Stimulated activated CD8-positive, alpha-beta memory T cell treated with anti-CD3 and anti-CD28 coated beads, Interleukin-15, amount 100 ng/mL, for 1 hour (primary cell): ENCODE data around the gene CACFD1.

ENCODE experiments used
- DNase-seq: peaks from one replicate; pipeline ENCODE4 v3.0.0-alpha.2; 2020; ENCODE audit warnings: low read depth

Gene CACFD1

GRCh38 chr9:133464638-133465037 is 4.9 kb downstream of the CACFD1 start:
- DNase-seq = no peak

GRCh38 chr9:133465984-133466383 is 6.2 kb downstream of the CACFD1 start:
- no peak for DNase-seq

GRCh38 chr9:133467101-133467500 is 7.3 kb downstream of the CACFD1 start:
- DNase-seq = no peak

- no peak for DNase-seq
Measured at GRCh38 chr9:133468374-133468773, 8.6 kb downstream of the CACFD1 start.

- no peak for DNase-seq
Measured at GRCh38 chr9:133468777-133469421, 9.1 kb downstream of the CACFD1 start.

- DNase-seq = no peak
Measured at GRCh38 chr9:133470427-133470924, 10.7 kb downstream of the CACFD1 start.

GRCh38 chr9:133470988-133471387 is 11.2 kb downstream of the CACFD1 start:
- DNase-seq = no peak

- no peak for DNase-seq
Measured at GRCh38 chr9:133471551-133472276, 11.9 kb downstream of the CACFD1 start.

GRCh38 chr9:133472277-133472645 is 12.5 kb downstream of the CACFD1 start:
- no peak for DNase-seq

GRCh38 chr9:133472753-133473378 is 13.1 kb downstream of the CACFD1 start:
- DNase-seq = no peak

- no peak for DNase-seq
Measured at GRCh38 chr9:133473743-133474142, 14.0 kb downstream of the CACFD1 start.

- DNase-seq = no peak
Measured at GRCh38 chr9:133474215-133474614, 14.4 kb downstream of the CACFD1 start.

- DNase-seq = no peak
Measured at GRCh38 chr9:133474853-133475252, 15.1 kb downstream of the CACFD1 start.

GRCh38 chr9:133475292-133476012 is 15.7 kb downstream of the CACFD1 start:
- DNase-seq = no peak

GRCh38 chr9:133476036-133476931 is 16.5 kb downstream of the CACFD1 start:
- DNase-seq = no peak

- no peak for DNase-seq
Measured at GRCh38 chr9:133476941-133477340, 17.2 kb downstream of the CACFD1 start.

GRCh38 chr9:133477461-133477860 is 17.7 kb downstream of the CACFD1 start:
- no peak for DNase-seq

GRCh38 chr9:133477992-133478850 is 18.4 kb downstream of the CACFD1 start:
- DNase-seq = no peak

- DNase-seq = peak; percentile 54
Measured at GRCh38 chr9:133478851-133479711, 19.3 kb downstream of the CACFD1 start, which contains the start of gene SLC2A6. Gene SLC2A6, minus strand, starts transcription at chr9:133479099. Its CDS starts 40 bp downstream, at chr9:133479059.
